Stimulated activated naive B cell treated with anti-CD40 and anti-IgM and Interleukin-4, amounts not matched to agents 10 μg/mL and 1 μg/mL and 100 μg/mL, for 72 hours (primary cell): ENCODE measurements around the gene PFKL.

Experiments used
- ATAC-seq, 2 donors: fragments of 150-1000 bp; cut with Tn5 transposase; replicated peaks; 2 replicates each; pipeline ENCODE4 v1.10.0; 2021; ENCODE audit warnings: moderate library complexity in 1 of 2
- DNase-seq: peaks from one replicate; pipeline ENCODE4 v3.0.0; 2021
- H3K27ac Mint-ChIP-seq: one replicate; pipeline ENCODE4 v1.8.0; 2022; ENCODE audit warnings: mild to moderate bottlenecking, mixed read lengths
- H3K27me3 Mint-ChIP-seq, 2 donors: one replicate each; pipeline ENCODE4 v1.8.0; 2022; ENCODE audit warnings: mixed read lengths in 2 of 2
- H3K36me3 Mint-ChIP-seq, 2 donors: one replicate each; pipeline ENCODE4 v1.8.0; 2022; ENCODE audit warnings: mixed read lengths in 2 of 2, mild to moderate bottlenecking in 1 of 2
- H3K4me1 Mint-ChIP-seq, 2 donors: one replicate each; pipeline ENCODE4 v1.8.0; 2022; ENCODE audit warnings: mixed read lengths in 2 of 2, mild to moderate bottlenecking in 1 of 2
- H3K4me3 Mint-ChIP-seq, 2 donors: one replicate each; pipeline ENCODE4 v1.8.0; 2022; ENCODE audit warnings: mild to moderate bottlenecking in 2 of 2, mixed read lengths in 2 of 2, moderate library complexity in 1 of 2
- H3K9me3 Mint-ChIP-seq, 2 donors: one replicate each; pipeline ENCODE4 v1.8.0; 2022; ENCODE audit warnings: mixed read lengths in 2 of 2, mild to moderate bottlenecking in 1 of 2

Gene PFKL

GRCh38 chr21:44365251-44365966 is 65.6 kb downstream of the PFKL start:
- H3K4me1 Mint-ChIP-seq: peaks cover 0 to 2% of the 10 kb centered on the region in 2 donors
- H3K9me3 Mint-ChIP-seq: peaks cover 6 to 9% of the 10 kb centered on the region in 2 donors
- H3K27ac Mint-ChIP-seq: no peak overlapping the region
- H3K4me3 Mint-ChIP-seq: no peak overlapping the region
- no peak for ATAC-seq
- H3K36me3 Mint-ChIP-seq: peaks cover 1 to 11% of the 10 kb centered on the region in 2 donors
- no peak for DNase-seq
- H3K27me3 Mint-ChIP-seq: no peaks in the 10 kb centered on the region

- peaks cover 1 to 11% of the 10 kb centered on the region in 2 donors for H3K36me3 Mint-ChIP-seq
- H3K4me1 Mint-ChIP-seq: no peaks in the 10 kb centered on the region
- H3K4me3 Mint-ChIP-seq: no peak overlapping the region
- ATAC-seq (no peak), DNase-seq (no peak)
- peaks cover 6 to 9% of the 10 kb centered on the region in 2 donors for H3K9me3 Mint-ChIP-seq
- H3K27me3 Mint-ChIP-seq: no peaks in the 10 kb centered on the region
- H3K27ac Mint-ChIP-seq: no peak overlapping the region
Measured at GRCh38 chr21:44365967-44366585, 66.2 kb downstream of the PFKL start.

GRCh38 chr21:44366586-44367211 is 66.8 kb downstream of the PFKL start:
- no peaks in the 10 kb centered on the region for H3K27me3 Mint-ChIP-seq
- H3K4me3 Mint-ChIP-seq: no peak overlapping the region
- no peak for ATAC-seq
- no peak overlapping the region for H3K27ac Mint-ChIP-seq
- H3K36me3 Mint-ChIP-seq: peaks cover 1 to 14% of the 10 kb centered on the region in 2 donors
- DNase-seq: no peak
- H3K4me1 Mint-ChIP-seq: no peaks in the 10 kb centered on the region
- H3K9me3 Mint-ChIP-seq: peaks cover 9 to 12% of the 10 kb centered on the region in 2 donors

- Mint-ChIP-seq H3K4me3 (no peak overlapping the region), H3K27ac (no peak overlapping the region), H3K36me3 (peaks cover 1 to 4% of the 10 kb centered on the region in 2 donors), H3K9me3 (peaks cover 3% of the 10 kb centered on the region in 2 donors), H3K27me3 (no peaks in the 10 kb centered on the region), H3K4me1 (no peaks in the 10 kb centered on the region)
- ATAC-seq: no peak
- DNase-seq: no peak
Measured at GRCh38 chr21:44368711-44369446, 69.0 kb downstream of the PFKL start.

GRCh38 chr21:44370027-44370735 is 70.3 kb downstream of the PFKL start:
- peaks cover 5 to 6% of the 10 kb centered on the region in 2 donors for H3K9me3 Mint-ChIP-seq
- no peak overlapping the region for H3K4me3 Mint-ChIP-seq
- H3K27me3 Mint-ChIP-seq: no peaks in the 10 kb centered on the region
- DNase-seq: no peak
- peaks cover 6 to 7% of the 10 kb centered on the region in 2 donors for H3K36me3 Mint-ChIP-seq
- peaks cover 4 to 5% of the 10 kb centered on the region in 2 donors for H3K4me1 Mint-ChIP-seq
- ATAC-seq: no peak
- no peak overlapping the region for H3K27ac Mint-ChIP-seq

- peaks cover 11 to 13% of the 10 kb centered on the region in 2 donors for H3K4me1 Mint-ChIP-seq
- peaks cover 8 to 12% of the 10 kb centered on the region in 2 donors for H3K36me3 Mint-ChIP-seq
- H3K27me3 Mint-ChIP-seq: no peaks in the 10 kb centered on the region
- H3K4me3 Mint-ChIP-seq: no peak overlapping the region
- H3K27ac Mint-ChIP-seq: no peak overlapping the region
- DNase-seq: no peak
- peaks cover 10 to 11% of the 10 kb centered on the region in 2 donors for H3K9me3 Mint-ChIP-seq
- ATAC-seq: no peak
Measured at GRCh38 chr21:44370786-44371410, 71.0 kb downstream of the PFKL start.

GRCh38 chr21:44371596-44371995 is 71.7 kb downstream of the PFKL start:
- Mint-ChIP-seq H3K4me1 (peaks cover 17 to 18% of the 10 kb centered on the region in 2 donors), H3K36me3 (peaks cover 8 to 12% of the 10 kb centered on the region in 2 donors), H3K27me3 (no peaks in the 10 kb centered on the region), H3K9me3 (peaks cover 10 to 11% of the 10 kb centered on the region in 2 donors), H3K27ac (no peak overlapping the region), H3K4me3 (no peak overlapping the region)
- DNase-seq (no peak), ATAC-seq (no peak)

GRCh38 chr21:44372616-44373015 is 72.8 kb downstream of the PFKL start:
- Mint-ChIP-seq H3K27ac (no peak overlapping the region), H3K9me3 (peaks cover 10 to 11% of the 10 kb centered on the region in 2 donors), H3K36me3 (peaks cover 8 to 15% of the 10 kb centered on the region in 2 donors), H3K4me1 (peaks cover 22 to 25% of the 10 kb centered on the region in 2 donors), H3K27me3 (no peaks in the 10 kb centered on the region), H3K4me3 (no peak overlapping the region)
- ATAC-seq (no peak), DNase-seq (no peak)

GRCh38 chr21:44374601-44375280 is 74.9 kb downstream of the PFKL start:
- ATAC-seq: no peak
- no peak for DNase-seq
- H3K36me3 Mint-ChIP-seq: peaks cover 6 to 15% of the 10 kb centered on the region in 2 donors
- H3K9me3 Mint-ChIP-seq: peaks cover 10 to 11% of the 10 kb centered on the region in 2 donors
- H3K27me3 Mint-ChIP-seq: no peaks in the 10 kb centered on the region
- H3K4me1 Mint-ChIP-seq: peaks cover 22 to 25% of the 10 kb centered on the region in 2 donors
- H3K27ac Mint-ChIP-seq: peak overlapping the region; percentile 79
- H3K4me3 Mint-ChIP-seq: peak overlapping the region in 1 of 2 donors; percentile 30

GRCh38 chr21:44375281-44375651 is 75.4 kb downstream of the PFKL start:
- peaks cover 10 to 11% of the 10 kb centered on the region in 2 donors for H3K9me3 Mint-ChIP-seq
- peak overlapping the region in 1 of 2 donors; percentile 30 for H3K4me3 Mint-ChIP-seq
- peak; percentile 40 for DNase-seq
- H3K27ac Mint-ChIP-seq: peak overlapping the region; percentile 79
- peaks cover 22 to 25% of the 10 kb centered on the region in 2 donors for H3K4me1 Mint-ChIP-seq
- no peaks in the 10 kb centered on the region for H3K27me3 Mint-ChIP-seq
- peak; percentile 74 to 84 for ATAC-seq
- peaks cover 6 to 15% of the 10 kb centered on the region in 2 donors for H3K36me3 Mint-ChIP-seq

GRCh38 chr21:44375761-44376241 is 75.9 kb downstream of the PFKL start:
- Mint-ChIP-seq H3K27me3 (no peaks in the 10 kb centered on the region), H3K27ac (peak overlapping the region; percentile 79), H3K4me1 (peaks cover 22 to 25% of the 10 kb centered on the region in 2 donors), H3K4me3 (peak overlapping the region in 1 of 2 donors; percentile 30), H3K9me3 (peaks cover 10 to 11% of the 10 kb centered on the region in 2 donors), H3K36me3 (peaks cover 6 to 17% of the 10 kb centered on the region in 2 donors)
- DNase-seq: no peak
- no peak for ATAC-seq

- Mint-ChIP-seq H3K36me3 (peaks cover 6 to 16% of the 10 kb centered on the region in 2 donors), H3K27ac (no peak overlapping the region), H3K4me3 (no peak overlapping the region), H3K27me3 (no peaks in the 10 kb centered on the region), H3K4me1 (peaks cover 22 to 25% of the 10 kb centered on the region in 2 donors), H3K9me3 (peaks cover 7 to 8% of the 10 kb centered on the region in 2 donors)
- ATAC-seq (no peak), DNase-seq (no peak)
Measured at GRCh38 chr21:44376606-44377005, 76.8 kb downstream of the PFKL start.
